ENCODE results near the gene DMC1.

DNA sequence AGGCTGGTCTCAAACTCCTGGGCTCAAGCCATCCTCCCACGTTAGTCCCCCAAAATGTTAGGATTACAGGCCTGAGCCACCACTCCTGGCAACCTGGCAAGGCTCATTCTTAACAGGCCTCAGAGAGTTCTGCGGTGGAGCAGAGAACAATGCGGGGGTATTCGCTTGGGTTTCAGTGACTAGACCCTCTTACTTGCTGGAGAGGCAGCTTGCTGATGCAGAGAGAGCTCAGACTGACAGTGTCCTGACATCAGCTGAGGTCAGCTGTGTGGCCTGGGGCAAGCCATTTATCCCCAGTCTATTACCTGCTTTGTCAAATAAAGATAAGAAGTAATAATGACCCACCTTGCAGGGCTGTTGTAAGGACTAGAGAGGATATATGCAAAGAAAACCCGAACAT, 40.3 kb upstream of the DMC1 start:
- TF ChIP-seq, protein P1, sequence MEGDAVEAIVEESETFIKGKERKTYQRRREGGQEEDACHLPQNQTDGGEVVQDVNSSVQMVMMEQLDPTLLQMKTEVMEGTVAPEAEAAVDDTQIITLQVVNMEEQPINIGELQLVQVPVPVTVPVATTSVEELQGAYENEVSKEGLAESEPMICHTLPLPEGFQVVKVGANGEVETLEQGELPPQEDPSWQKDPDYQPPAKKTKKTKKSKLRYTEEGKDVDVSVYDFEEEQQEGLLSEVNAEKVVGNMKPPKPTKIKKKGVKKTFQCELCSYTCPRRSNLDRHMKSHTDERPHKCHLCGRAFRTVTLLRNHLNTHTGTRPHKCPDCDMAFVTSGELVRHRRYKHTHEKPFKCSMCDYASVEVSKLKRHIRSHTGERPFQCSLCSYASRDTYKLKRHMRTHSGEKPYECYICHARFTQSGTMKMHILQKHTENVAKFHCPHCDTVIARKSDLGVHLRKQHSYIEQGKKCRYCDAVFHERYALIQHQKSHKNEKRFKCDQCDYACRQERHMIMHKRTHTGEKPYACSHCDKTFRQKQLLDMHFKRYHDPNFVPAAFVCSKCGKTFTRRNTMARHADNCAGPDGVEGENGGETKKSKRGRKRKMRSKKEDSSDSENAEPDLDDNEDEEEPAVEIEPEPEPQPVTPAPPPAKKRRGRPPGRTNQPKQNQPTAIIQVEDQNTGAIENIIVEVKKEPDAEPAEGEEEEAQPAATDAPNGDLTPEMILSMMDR (IDR thresholded peaks at IDR 0.05; ENCODE audit: low read depth, low read length): no peak
- no peak for TF ChIP-seq EZH2phosphoT487 (IDR thresholded peaks at IDR 0.05; ENCODE audit: low read depth)
